SU-DHL-6 (cell line): ENCODE data around the gene MEIKIN.

ENCODE experiments used
- CTCF ChIP-seq: fragments of 200-600 bp; sonication (generic); IDR thresholded peaks from one replicate; pipeline ENCODE4 v1.5.1; 2017; ENCODE audit warnings: antibody characterized with exemption, mild to moderate bottlenecking, low read length, moderate library complexity; ENCODE audit not compliant: insufficient read depth, poor library complexity, severe bottlenecking
- EZH2phosphoT487 ChIP-seq: fragments of 200-600 bp; sonication (generic), shearing (Covaris generic); conservative IDR thresholded peaks from 2 replicates; pipeline ENCODE4 v1.6.1; 2018; ENCODE audit warnings: mild to moderate bottlenecking, antibody characterized with exemption, low read length, moderate library complexity, mixed read lengths

GRCh38 chr5:131932235-131932634 lies 13.2 kb downstream of the MEIKIN start:
- TF ChIP-seq CTCF = no peak
- no peak for TF ChIP-seq EZH2phosphoT487
